Stomach (tissue), 19 donors: ENCODE data around the gene OR56B1. TPM values are rescaled to one million over a fixed set of nuclear protein-coding genes. Genes with fewer than 3 reads are reported as not detected.
A peak's percentile ranks its signal among the peaks of the same experiment; 100 is the strongest.
"Not testable (repeated sequence)": the region's sequence is repeated elsewhere in the genome, so short reads cannot be mapped to it uniquely, and the experiment has no call there.

Experiments
- DNase-seq, 2 donors: peaks; one replicate each; pipeline versions ENCODE4 v3.0.0 to v3.0.0-alpha.2; 2013 to 2019
- H3K27ac ChIP-seq, 5 donors: fragments of 200-600 bp in 4 of 5; sonication (generic) in 4 of 5; one replicate each; pipeline ENCODE4 v1.5.1; 2013 to 2019; ENCODE audit warnings: mild to moderate bottlenecking in 1 of 5, moderate library complexity in 1 of 5
- H3K27me3 ChIP-seq, 3 donors: fragments of 200-600 bp; sonication (generic); one replicate each; pipeline ENCODE4 v1.5.1; 2017 to 2019; ENCODE audit warnings: mixed run types in 1 of 3
- H3K36me3 ChIP-seq, 4 donors: fragments of 200-600 bp; sonication (generic); 1 replicate in 3 of 4; 2 replicates in 1 of 4; pipeline ENCODE4 v1.5.1; 2016 to 2019
- H3K4me1 ChIP-seq, 4 donors: fragments of 200-600 bp; sonication (generic); one replicate each; pipeline ENCODE4 v1.5.1; 2016 to 2019
- H3K4me3 ChIP-seq, 4 donors: fragments of 200-600 bp; sonication (generic) in 3 of 4; one replicate each; pipeline ENCODE4 v1.5.1; 2016 to 2019; ENCODE audit warnings: mild to moderate bottlenecking in 1 of 4
- H3K9me3 ChIP-seq, 4 donors: fragments of 200-600 bp; sonication (generic); one replicate each; pipeline ENCODE4 v1.5.1; 2016 to 2019
- CTCF ChIP-seq, 7 experiments: fragments of 450-650 bp in 4 of 7; fragments of 200-600 bp in 3 of 7; sonication (generic) in 3 of 7; IDR thresholded peaks; one replicate each; pipeline ENCODE4 v1.5.1; 2016 to 2019; ENCODE audit warnings: antibody characterized with exemption in 7 of 7, control low read depth in 2 of 7, mild to moderate bottlenecking in 1 of 7
- EP300 ChIP-seq: sonication (generic); formaldehyde crosslinking; IDR thresholded peaks from one replicate; pipeline ENCODE4 v1.6.1; 2017; ENCODE audit warnings: antibody characterized with exemption
- POLR2A ChIP-seq, 4 donors: fragments of 450-650 bp; IDR thresholded peaks; one replicate each; pipeline ENCODE4 v1.6.1; 2016; ENCODE audit warnings: antibody characterized with exemption in 4 of 4, control low read depth in 2 of 4, mild to moderate bottlenecking in 1 of 4, moderate library complexity in 1 of 4
- POLR2AphosphoS5 ChIP-seq, 3 donors: sonication (generic); formaldehyde crosslinking; IDR thresholded peaks; one replicate each; pipeline ENCODE4 v1.6.1; 2016; ENCODE audit warnings: antibody characterized with exemption in 3 of 3
- WGBS, 5 donors: extraction: QIAGEN DNeasy Blood & Tissue Kit in 3 of 5; methylation state at CpG; one replicate each; pipeline versions ENCODE4 v1.1.5 to v1.1.7; 2013 to 2018; 5-methylcytosine and 5-hydroxymethylcytosine counted together
- intact Hi-C: fragments of 100-400 bp; cut with DNase I; formaldehyde crosslinking; loops from one replicate; pipeline ENCODE4 v1.15.1; 2023; ENCODE audit warnings: low total_unique reads
- long read RNA-seq, 10 donors: transcript quantifications; one replicate each; lab custom pipeline, GENCODE V29; 2026
- polyA plus RNA-seq, 3 donors: library from polyadenylated mRNA; stranded (reverse); fragments of 200-250 nt; gene quantifications; one replicate each; pipeline ENCODE4 v1.2.3, GENCODE V29; 2013
- total RNA-seq, 5 donors: library from RNA; depleted of rRNA; stranded (reverse); fragments of >200 nt; gene quantifications; one replicate each; pipeline versions ENCODE4 v1.1.0 to v1.2.3, GENCODE V29; 2014 to 2016
- donor health status: healthy with polysubstance abuse.
- donor health status: Bipolar disorder and iron deficiency.
- donor health status: healthy.

OR56B1 gene
- under 1 TPM in 1 of 5 donors, not detected in 4; 0.18 TPM for total RNA-seq
- polyA plus RNA-seq = not detected
- long read RNA-seq, donor 1 = 0 reads
- long read RNA-seq, donor 2 = 0 reads
- long read RNA-seq, donor 3 = 0 reads
- long read RNA-seq, donor 4 = 0 reads
- long read RNA-seq, donor 5 = 0 reads
- long read RNA-seq, donor 6 = 0 reads
- long read RNA-seq, donor 7 = 0 reads
- long read RNA-seq, donor 8 = 0 reads
- long read RNA-seq, donor 9 = 0 reads
- long read RNA-seq, donor 10 = 0 reads

DNA sequence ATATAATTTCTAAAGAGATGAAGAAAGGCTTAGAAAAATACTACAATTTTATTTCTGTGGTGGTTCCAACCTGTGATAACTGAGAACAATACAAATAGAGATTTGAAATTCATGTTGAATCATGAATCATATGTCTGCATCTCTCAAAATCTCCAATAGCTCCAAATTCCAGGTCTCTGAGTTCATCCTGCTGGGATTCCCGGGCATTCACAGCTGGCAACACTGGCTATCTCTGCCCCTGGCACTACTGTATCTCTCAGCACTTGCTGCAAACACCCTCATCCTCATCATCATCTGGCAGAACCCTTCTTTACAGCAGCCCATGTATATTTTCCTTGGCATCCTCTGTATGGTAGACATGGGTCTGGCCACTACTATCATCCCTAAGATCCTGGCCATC, at the start of gene OR56B1:
OR56B1 (plus strand) TSS at position 53 of the 400 bp plus-strand sequence; CDS start at position 122, 69 bp downstream.
- Histone ChIP-seq H3K9me3 (peaks cover 0 to 5% (median 3%) of the 10 kb centered on the region in 4 donors), H3K4me1 (no peaks in the 10 kb centered on the region), H3K27ac (no peak within 1 kb of the TSS), H3K27me3 (no peaks in the 10 kb centered on the region), H3K36me3 (no peaks in the 10 kb centered on the region), H3K4me3 (no peak within 1 kb of the TSS)
- no peak for TF ChIP-seq EP300
- intact Hi-C loops = no loop called here
- WGBS, 5 donors = 82 to 92% (median 85%) methylated on average over 1 of the region's 1 CpG
- DNase-seq = no peak

DNA sequence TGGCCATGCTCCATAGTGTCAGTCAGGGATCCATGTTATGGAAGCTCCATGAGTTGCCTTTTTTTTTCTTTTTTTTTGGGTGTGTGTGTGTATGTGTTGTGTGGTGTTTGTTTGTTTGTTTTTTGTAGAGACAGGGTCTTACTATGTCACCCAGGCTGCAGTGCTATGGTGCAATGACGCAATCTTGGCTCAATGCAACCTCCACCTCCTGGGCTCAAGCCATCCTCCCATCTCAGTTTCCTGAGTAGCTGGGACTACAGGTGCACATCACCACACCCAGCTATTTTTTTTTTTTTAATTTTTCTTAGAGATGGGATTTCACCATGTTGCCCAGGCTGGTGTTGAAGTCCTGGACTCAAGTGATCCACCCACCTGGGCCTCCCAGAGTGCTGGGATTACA, 47.8 kb upstream of the OR56B1 start:
- intact Hi-C loops = no loop called here
- Histone ChIP-seq H3K4me1 (peaks cover 15 to 59% (median 24%) of the 10 kb centered on the region in 4 donors), H3K27ac (peak overlapping the region in 4 of 5 donors; percentile 84 to 93 (median 86)), H3K36me3 (peaks cover 0 to 4% (median 0%) of the 10 kb centered on the region in 4 donors), H3K27me3 (no peaks in the 10 kb centered on the region), H3K9me3 (no peaks in the 10 kb centered on the region), H3K4me3 (no peak overlapping the region)
- no peak for DNase-seq
- WGBS, 5 donors = 95 to 100% (median 95%) methylated on average over 1 of the region's 1 CpG
- TF ChIP-seq CTCF (IDR thresholded peaks at IDR 0.05) (no peak), POLR2A (IDR thresholded peaks at IDR 0.05) (no peak), EP300 (no peak), POLR2AphosphoS5 (IDR thresholded peaks at IDR 0.05) (no peak)

- DNase-seq = peak; percentile 48 to 71
- Histone ChIP-seq H3K4me3 (peak within 1 kb of the TSS; percentile 30 to 59 (median 50)), H3K9me3 (no peaks in the 10 kb centered on the region), H3K27me3 (no peaks in the 10 kb centered on the region), H3K36me3 (peaks cover 0 to 4% (median 0%) of the 10 kb centered on the region in 4 donors), H3K4me1 (peaks cover 15 to 51% (median 19%) of the 10 kb centered on the region in 4 donors), H3K27ac (peak within 1 kb of the TSS; percentile 84 to 93 (median 86))
- 2 to 7% (median 3%) methylated on average over 2 of the region's 2 CpGs for WGBS, 5 donors
- TF ChIP-seq POLR2A (IDR thresholded peaks at IDR 0.05) = no peak
- no peak for TF ChIP-seq EP300
- peak; percentile 12 to 74 (median 71) for TF ChIP-seq POLR2AphosphoS5 (IDR thresholded peaks at IDR 0.05)
- intact Hi-C loops = no loop called here
These were observed 46.7 kb upstream of the OR56B1 start, which contains the start of gene TRIM22 for GRCh38 chr11:5689551-5689983. TRIM22 (plus strand) TSS chr11:5689790; CDS start chr11:5696233, 6,443 bp downstream.

DNA sequence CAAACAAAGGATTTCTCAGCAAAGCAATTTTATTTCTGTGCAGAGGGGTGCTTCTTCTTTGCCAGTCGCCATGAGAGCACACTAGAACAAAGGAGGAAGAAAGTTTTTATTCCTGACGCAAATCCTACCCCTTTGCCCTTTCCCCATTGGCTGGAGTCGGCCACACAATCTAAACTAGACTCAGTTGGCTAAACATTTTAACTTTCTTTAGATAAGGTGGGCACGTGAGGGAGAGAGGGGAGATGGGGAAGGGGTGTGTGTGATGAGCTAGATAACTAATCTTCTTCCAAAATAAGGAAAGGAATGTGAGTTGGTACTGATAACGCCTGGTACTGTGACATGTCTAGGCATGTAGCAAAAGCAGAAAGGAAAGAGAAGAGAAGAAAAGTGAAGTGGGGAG, 46.0 kb upstream of the OR56B1 start:
- intact Hi-C loops = no loop called here
- no peaks in the 10 kb centered on the region for H3K9me3 ChIP-seq
- peaks cover 13 to 48% (median 17%) of the 10 kb centered on the region in 4 donors for H3K4me1 ChIP-seq
- H3K36me3 ChIP-seq = peaks cover 0 to 4% (median 0%) of the 10 kb centered on the region in 4 donors
- TF ChIP-seq POLR2A (IDR thresholded peaks at IDR 0.05) (no peak), EP300 (no peak), CTCF (IDR thresholded peaks at IDR 0.05) (no peak), POLR2AphosphoS5 (IDR thresholded peaks at IDR 0.05) (no peak)
- peak overlapping the region; percentile 30 to 59 (median 50) for H3K4me3 ChIP-seq
- WGBS, 5 donors = 6 to 12% (median 9%) methylated on average over 5 of the region's 5 CpGs
- DNase-seq = peak in 1 of 2 donors; percentile 6
- H3K27ac ChIP-seq = peak overlapping the region in 4 of 5 donors; percentile 84 to 93 (median 86)
- no peaks in the 10 kb centered on the region for H3K27me3 ChIP-seq

- no peak for DNase-seq
- TF ChIP-seq POLR2A (IDR thresholded peaks at IDR 0.05) = no peak
- TF ChIP-seq POLR2AphosphoS5 (IDR thresholded peaks at IDR 0.05) = no peak
- TF ChIP-seq CTCF (IDR thresholded peaks at IDR 0.05) = no peak
- TF ChIP-seq EP300 = no peak
- 3 to 16% (median 6%) methylated on average over 5 of the region's 5 CpGs for WGBS, 5 donors
- Histone ChIP-seq H3K36me3 (peaks cover 0 to 4% (median under 1%) of the 10 kb centered on the region in 4 donors), H3K27ac (peak overlapping the region; percentile 69 to 93 (median 85)), H3K4me1 (peaks cover 10 to 45% (median 16%) of the 10 kb centered on the region in 4 donors), H3K4me3 (peak overlapping the region; percentile 30 to 59 (median 50)), H3K9me3 (no peaks in the 10 kb centered on the region), H3K27me3 (no peaks in the 10 kb centered on the region)
- intact Hi-C loops = no loop called here
These were observed 45.5 kb upstream of the OR56B1 start for GRCh38 chr11:5690736-5691135.

DNA sequence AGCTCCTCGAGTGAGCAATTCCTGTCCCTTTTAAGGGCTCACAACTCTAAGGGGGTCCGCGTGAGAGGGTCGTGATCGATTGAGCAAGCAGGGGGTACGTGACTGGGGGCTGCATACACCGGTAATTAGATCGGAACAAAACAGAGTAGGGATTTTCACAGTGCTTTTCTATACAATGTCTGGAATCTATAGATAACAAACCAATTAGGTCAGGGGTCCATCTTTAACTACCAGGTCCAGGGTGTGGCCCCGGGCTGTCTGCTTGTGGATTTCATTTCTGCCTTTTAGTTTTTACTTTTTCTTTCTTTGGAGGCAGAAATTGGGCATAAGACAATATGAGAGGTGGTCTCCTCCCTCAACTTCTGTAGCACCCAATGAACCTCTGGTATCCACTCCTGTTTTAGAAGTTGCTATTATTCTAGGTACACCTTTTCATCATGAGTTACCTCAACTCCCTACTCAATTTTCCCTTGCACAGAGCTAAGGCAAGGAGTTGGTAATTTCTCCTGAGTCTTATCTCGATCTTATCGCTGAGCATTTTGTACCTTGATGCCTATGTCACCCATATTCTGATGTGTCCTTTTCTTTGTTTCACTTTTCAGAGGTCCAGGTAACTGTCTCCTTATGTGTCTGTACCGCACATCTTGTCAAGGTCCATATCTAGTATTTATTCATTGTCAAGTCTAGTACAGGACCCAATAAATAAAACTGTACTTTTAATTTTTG, 44.8 kb upstream of the OR56B1 start:
- H3K4me1 ChIP-seq = peaks cover 10 to 45% (median 16%) of the 10 kb centered on the region in 4 donors
- WGBS, 5 donors = 55 to 78% (median 70%) methylated on average over 12 of the region's 12 CpGs
- H3K9me3 ChIP-seq, H3K36me3 ChIP-seq, intact Hi-C loops, H3K27me3 ChIP-seq, DNase-seq: not testable (repeated sequence)
- H3K27ac ChIP-seq = peak overlapping the region; percentile 69 to 93 (median 85)
- peak overlapping the region; percentile 30 to 59 (median 50) for H3K4me3 ChIP-seq
